ENCODE results near the gene CDNF.

- TF ChIP-seq, protein P1, sequence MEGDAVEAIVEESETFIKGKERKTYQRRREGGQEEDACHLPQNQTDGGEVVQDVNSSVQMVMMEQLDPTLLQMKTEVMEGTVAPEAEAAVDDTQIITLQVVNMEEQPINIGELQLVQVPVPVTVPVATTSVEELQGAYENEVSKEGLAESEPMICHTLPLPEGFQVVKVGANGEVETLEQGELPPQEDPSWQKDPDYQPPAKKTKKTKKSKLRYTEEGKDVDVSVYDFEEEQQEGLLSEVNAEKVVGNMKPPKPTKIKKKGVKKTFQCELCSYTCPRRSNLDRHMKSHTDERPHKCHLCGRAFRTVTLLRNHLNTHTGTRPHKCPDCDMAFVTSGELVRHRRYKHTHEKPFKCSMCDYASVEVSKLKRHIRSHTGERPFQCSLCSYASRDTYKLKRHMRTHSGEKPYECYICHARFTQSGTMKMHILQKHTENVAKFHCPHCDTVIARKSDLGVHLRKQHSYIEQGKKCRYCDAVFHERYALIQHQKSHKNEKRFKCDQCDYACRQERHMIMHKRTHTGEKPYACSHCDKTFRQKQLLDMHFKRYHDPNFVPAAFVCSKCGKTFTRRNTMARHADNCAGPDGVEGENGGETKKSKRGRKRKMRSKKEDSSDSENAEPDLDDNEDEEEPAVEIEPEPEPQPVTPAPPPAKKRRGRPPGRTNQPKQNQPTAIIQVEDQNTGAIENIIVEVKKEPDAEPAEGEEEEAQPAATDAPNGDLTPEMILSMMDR (IDR thresholded peaks at IDR 0.05), result no peak
- TF ChIP-seq POLR2A (IDR thresholded peaks at IDR 0.05), result no peak
Measured at GRCh38 chr10:14858338-14858960, 20.6 kb upstream of the CDNF start.

Measured in esophagus squamous epithelium (tissue), 4 donors.